Sigmoid colon (tissue), 3 donors: ENCODE results near the gene IDNK.

Experiments
- POLR2A ChIP-seq, 2 donors: fragments of 450-650 bp; IDR thresholded peaks; one replicate each; pipeline ENCODE4 v1.6.1; 2016; ENCODE audit warnings: antibody characterized with exemption in 2 of 2, mild to moderate bottlenecking in 2 of 2, moderate library complexity in 2 of 2
- TF ChIP-seq, protein P1 (sequence below), 4 experiments: fragments of 450-650 bp in 3 of 4; fragments of 200-600 bp in 1 of 4; IDR thresholded peaks; one replicate each; pipeline ENCODE4 v1.5.1; 2016 to 2019; ENCODE audit warnings: antibody characterized with exemption in 4 of 4, mild to moderate bottlenecking in 3 of 4, moderate library complexity in 2 of 4

DNA sequence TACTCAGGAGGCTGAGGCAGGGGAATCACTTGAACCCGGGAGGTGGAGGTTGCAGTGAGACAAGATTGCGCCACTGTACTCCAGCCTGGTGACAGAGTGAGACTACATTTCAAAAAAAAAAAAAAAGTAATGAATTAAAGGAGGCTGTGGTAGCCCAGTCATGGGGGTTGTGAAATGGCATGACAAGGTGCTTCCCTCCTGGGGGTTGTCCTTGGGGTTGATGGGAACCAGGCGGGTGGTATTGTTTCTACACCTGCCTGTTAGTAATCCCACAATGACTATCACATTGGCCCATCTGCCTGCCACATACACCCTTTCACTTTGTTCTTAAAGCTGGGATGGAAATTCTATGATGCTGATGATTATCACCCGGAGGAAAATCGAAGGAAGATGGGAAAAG is 5.6 kb downstream of the IDNK start:
- TF ChIP-seq, protein P1, sequence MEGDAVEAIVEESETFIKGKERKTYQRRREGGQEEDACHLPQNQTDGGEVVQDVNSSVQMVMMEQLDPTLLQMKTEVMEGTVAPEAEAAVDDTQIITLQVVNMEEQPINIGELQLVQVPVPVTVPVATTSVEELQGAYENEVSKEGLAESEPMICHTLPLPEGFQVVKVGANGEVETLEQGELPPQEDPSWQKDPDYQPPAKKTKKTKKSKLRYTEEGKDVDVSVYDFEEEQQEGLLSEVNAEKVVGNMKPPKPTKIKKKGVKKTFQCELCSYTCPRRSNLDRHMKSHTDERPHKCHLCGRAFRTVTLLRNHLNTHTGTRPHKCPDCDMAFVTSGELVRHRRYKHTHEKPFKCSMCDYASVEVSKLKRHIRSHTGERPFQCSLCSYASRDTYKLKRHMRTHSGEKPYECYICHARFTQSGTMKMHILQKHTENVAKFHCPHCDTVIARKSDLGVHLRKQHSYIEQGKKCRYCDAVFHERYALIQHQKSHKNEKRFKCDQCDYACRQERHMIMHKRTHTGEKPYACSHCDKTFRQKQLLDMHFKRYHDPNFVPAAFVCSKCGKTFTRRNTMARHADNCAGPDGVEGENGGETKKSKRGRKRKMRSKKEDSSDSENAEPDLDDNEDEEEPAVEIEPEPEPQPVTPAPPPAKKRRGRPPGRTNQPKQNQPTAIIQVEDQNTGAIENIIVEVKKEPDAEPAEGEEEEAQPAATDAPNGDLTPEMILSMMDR (IDR thresholded peaks at IDR 0.05) = no peak
- no peak for TF ChIP-seq POLR2A (IDR thresholded peaks at IDR 0.05)
